Measurements from ENCODE around the gene PLBD2.

- TF ChIP-seq, protein P1, sequence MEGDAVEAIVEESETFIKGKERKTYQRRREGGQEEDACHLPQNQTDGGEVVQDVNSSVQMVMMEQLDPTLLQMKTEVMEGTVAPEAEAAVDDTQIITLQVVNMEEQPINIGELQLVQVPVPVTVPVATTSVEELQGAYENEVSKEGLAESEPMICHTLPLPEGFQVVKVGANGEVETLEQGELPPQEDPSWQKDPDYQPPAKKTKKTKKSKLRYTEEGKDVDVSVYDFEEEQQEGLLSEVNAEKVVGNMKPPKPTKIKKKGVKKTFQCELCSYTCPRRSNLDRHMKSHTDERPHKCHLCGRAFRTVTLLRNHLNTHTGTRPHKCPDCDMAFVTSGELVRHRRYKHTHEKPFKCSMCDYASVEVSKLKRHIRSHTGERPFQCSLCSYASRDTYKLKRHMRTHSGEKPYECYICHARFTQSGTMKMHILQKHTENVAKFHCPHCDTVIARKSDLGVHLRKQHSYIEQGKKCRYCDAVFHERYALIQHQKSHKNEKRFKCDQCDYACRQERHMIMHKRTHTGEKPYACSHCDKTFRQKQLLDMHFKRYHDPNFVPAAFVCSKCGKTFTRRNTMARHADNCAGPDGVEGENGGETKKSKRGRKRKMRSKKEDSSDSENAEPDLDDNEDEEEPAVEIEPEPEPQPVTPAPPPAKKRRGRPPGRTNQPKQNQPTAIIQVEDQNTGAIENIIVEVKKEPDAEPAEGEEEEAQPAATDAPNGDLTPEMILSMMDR (conservative IDR thresholded peaks at IDR 0.05): peak; percentile 30; the same call in 1 of the 2 replicates
- no peak for TF ChIP-seq EZH2 (IDR thresholded peaks at IDR 0.05; ENCODE audit: low read depth)
These were observed 42.2 kb upstream of the PLBD2 start for GRCh38 chr12:113316155-113316554.

All from PC-9 (cell line).